ENCODE results near the gene EOGT. TPM values are rescaled to one million over a fixed set of nuclear protein-coding genes. Genes with fewer than 3 reads are reported as not detected.
A peak's percentile ranks its signal among the peaks of the same experiment; 100 is the strongest.

The EOGT gene
- total RNA-seq, 1 donor from 2014 or later: 31.7 TPM

DNA sequence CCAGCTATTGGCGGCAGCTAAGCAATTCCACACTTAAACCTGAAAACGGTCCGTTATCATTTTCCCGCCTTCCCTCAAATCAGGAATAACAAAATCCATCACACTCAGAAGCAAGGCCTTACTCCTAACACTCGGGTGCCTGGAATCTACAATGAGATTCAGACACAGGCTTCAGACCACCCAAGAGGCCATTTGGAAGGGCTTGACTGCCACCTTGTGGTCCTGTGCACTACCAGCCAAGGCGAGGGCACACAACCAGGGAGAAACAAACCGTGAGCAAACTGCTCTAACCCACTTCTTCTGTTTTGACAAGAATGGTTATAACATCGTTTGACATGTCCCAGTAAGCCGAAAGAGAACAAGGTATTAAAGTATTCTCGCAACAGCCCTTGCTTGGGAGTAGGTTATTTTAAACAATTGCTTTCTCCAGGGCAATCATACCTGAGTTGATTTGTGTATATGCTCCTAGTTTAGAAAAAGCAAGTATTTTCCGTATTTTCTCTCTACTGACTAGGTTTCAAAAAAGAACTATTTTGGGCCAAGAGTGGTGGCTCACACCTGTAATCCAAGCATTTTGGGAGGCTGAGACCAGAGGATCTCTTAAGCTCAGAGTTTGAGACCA is 41.0 kb downstream of the EOGT start:
- intact Hi-C loops (cut with DNase I): no loop called here
- no peak for DNase-seq (ENCODE audit: extremely low spot score in 2 of 2)
- no peak overlapping the region for H3K27ac ChIP-seq
- TF ChIP-seq, protein P1, sequence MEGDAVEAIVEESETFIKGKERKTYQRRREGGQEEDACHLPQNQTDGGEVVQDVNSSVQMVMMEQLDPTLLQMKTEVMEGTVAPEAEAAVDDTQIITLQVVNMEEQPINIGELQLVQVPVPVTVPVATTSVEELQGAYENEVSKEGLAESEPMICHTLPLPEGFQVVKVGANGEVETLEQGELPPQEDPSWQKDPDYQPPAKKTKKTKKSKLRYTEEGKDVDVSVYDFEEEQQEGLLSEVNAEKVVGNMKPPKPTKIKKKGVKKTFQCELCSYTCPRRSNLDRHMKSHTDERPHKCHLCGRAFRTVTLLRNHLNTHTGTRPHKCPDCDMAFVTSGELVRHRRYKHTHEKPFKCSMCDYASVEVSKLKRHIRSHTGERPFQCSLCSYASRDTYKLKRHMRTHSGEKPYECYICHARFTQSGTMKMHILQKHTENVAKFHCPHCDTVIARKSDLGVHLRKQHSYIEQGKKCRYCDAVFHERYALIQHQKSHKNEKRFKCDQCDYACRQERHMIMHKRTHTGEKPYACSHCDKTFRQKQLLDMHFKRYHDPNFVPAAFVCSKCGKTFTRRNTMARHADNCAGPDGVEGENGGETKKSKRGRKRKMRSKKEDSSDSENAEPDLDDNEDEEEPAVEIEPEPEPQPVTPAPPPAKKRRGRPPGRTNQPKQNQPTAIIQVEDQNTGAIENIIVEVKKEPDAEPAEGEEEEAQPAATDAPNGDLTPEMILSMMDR (IDR thresholded peaks at IDR 0.05): peak in 1 of 3 experiments; percentile 27
- no peak for TF ChIP-seq POLR2AphosphoS5 (IDR thresholded peaks at IDR 0.05; ENCODE audit: insufficient read depth in 1 of 2, low read depth in 1 of 2)
- no peaks in the 10 kb centered on the region for H3K9me3 ChIP-seq
- no peaks in the 10 kb centered on the region for H3K4me1 ChIP-seq
- H3K36me3 ChIP-seq: peaks cover 0 to 7% of the 10 kb centered on the region in 2 donors
- no peak overlapping the region for H3K4me3 ChIP-seq
- H3K27me3 ChIP-seq: no peaks in the 10 kb centered on the region

DNA sequence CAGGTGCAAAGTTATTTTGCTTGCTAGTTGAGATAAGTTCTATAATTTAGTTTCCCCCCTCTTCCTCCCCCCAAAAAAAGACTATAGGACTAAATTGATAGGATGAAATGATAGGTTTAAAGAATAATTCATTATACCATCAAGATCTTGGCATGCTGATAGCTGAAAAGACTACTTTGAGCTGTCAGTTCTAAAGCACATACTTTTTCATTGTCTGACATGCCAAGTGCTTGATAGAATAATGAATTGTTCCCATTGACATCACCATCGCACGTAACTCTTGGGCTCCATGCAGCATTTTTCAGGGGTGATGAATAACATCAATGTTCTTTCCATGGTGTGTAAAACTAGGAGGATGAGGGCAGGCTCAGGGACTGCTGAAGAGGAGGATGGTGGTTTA is 48.8 kb downstream of the EOGT start:
- TF ChIP-seq, protein P1 (IDR thresholded peaks at IDR 0.05): no peak
- TF ChIP-seq POLR2A (IDR thresholded peaks at IDR 0.05) (no peak), POLR2AphosphoS5 (IDR thresholded peaks at IDR 0.05; ENCODE audit: insufficient read depth in 1 of 2, low read depth in 1 of 2) (no peak)
- Histone ChIP-seq H3K4me1 (no peaks in the 10 kb centered on the region), H3K36me3 (no peaks in the 10 kb centered on the region), H3K4me3 (no peak overlapping the region), H3K27ac (no peak overlapping the region), H3K27me3 (no peaks in the 10 kb centered on the region), H3K9me3 (no peaks in the 10 kb centered on the region)
- intact Hi-C loops (cut with DNase I): no loop called here
- DNase-seq (ENCODE audit: extremely low spot score in 2 of 2): no peak

DNA sequence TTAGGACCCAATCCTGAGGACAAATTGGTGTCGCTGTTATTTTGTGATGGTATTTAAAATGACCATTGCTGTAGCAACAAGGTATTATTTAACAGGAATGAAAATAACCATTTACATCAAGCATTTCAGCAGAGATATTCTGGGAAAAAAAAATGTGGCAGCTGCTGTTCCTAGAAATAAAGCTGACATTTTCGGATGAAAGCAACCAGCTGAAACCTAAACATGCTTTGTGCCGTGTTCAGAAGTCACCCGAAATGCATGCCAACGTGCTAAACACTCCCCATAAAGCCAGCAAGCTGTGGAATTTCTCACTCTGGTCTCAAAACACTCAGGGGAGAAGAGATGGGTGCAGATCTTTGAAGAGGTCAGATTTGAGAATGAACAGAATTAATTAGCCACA is 49.6 kb downstream of the EOGT start:
- Histone ChIP-seq H3K27ac (no peak overlapping the region), H3K9me3 (no peaks in the 10 kb centered on the region), H3K27me3 (no peaks in the 10 kb centered on the region), H3K36me3 (no peaks in the 10 kb centered on the region), H3K4me3 (no peak overlapping the region), H3K4me1 (no peaks in the 10 kb centered on the region)
- no peak for DNase-seq (ENCODE audit: extremely low spot score in 2 of 2)
- TF ChIP-seq POLR2A (IDR thresholded peaks at IDR 0.05) (no peak), POLR2AphosphoS5 (IDR thresholded peaks at IDR 0.05; ENCODE audit: insufficient read depth in 1 of 2, low read depth in 1 of 2) (no peak)
- TF ChIP-seq, protein P1 (IDR thresholded peaks at IDR 0.05): no peak
- intact Hi-C loops (cut with DNase I): no loop called here

DNA sequence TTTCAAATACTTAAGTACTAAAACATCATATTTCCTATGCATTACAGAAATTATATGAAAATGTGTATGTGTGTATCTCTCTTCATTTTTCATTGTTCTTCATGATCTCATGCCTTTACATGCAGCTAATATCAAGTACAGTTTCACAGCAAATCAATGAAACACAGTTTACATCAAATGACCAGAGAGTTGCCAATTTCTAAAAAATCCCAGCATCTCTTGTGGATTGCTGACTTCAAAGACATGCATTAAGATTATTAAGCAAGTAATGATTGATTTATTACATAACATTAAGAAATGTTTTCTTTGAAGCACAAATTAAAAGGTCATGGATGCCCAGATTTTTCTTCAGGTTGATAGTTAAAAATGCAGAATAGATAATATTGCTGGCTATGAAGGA is 50.1 kb downstream of the EOGT start:
- no peaks in the 10 kb centered on the region for H3K36me3 ChIP-seq
- no peak overlapping the region for H3K4me3 ChIP-seq
- no peak for TF ChIP-seq POLR2AphosphoS5 (IDR thresholded peaks at IDR 0.05; ENCODE audit: insufficient read depth in 1 of 2, low read depth in 1 of 2)
- TF ChIP-seq, protein P1 (IDR thresholded peaks at IDR 0.05): no peak
- no peak for TF ChIP-seq POLR2A (IDR thresholded peaks at IDR 0.05)
- H3K9me3 ChIP-seq: no peaks in the 10 kb centered on the region
- no peak overlapping the region for H3K27ac ChIP-seq
- no peak for DNase-seq (ENCODE audit: extremely low spot score in 2 of 2)
- H3K4me1 ChIP-seq: no peaks in the 10 kb centered on the region
- no peaks in the 10 kb centered on the region for H3K27me3 ChIP-seq
- intact Hi-C loops (cut with DNase I): no loop called here

DNA sequence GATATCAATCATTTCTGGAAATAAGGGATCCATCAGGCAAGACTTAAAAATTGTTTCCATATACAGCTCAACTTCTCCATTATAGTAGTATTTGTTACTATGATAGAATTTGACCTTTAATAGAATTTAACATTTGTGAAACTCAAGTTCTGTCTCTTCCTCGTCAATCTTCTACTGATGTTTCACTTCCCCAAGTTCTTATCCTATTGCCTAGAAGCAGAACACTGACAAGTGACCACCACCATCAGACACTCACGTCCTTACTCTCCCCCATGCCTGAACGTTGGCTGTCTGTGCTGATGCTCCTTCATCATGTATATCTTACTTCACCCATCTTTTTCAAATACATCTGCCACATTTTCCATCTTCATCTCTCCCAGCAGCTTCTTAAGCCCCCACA is 54.6 kb downstream of the EOGT start:
- H3K4me1 ChIP-seq: no peaks in the 10 kb centered on the region
- H3K27me3 ChIP-seq: no peaks in the 10 kb centered on the region
- H3K9me3 ChIP-seq: no peaks in the 10 kb centered on the region
- no peaks in the 10 kb centered on the region for H3K36me3 ChIP-seq
- no peak overlapping the region for H3K4me3 ChIP-seq
- H3K27ac ChIP-seq: no peak overlapping the region
- TF ChIP-seq, protein P1 (IDR thresholded peaks at IDR 0.05): no peak
- TF ChIP-seq POLR2A (IDR thresholded peaks at IDR 0.05) (no peak), POLR2AphosphoS5 (IDR thresholded peaks at IDR 0.05; ENCODE audit: insufficient read depth in 1 of 2, low read depth in 1 of 2) (no peak)
- DNase-seq (ENCODE audit: extremely low spot score in 2 of 2): no peak
- intact Hi-C loops (cut with DNase I): no loop called here

Data from vagina (tissue), 2 donors.